ENCODE measurements around the gene CAPNS1. TPM values are rescaled to one million over a fixed set of nuclear protein-coding genes. Genes with fewer than 3 reads are reported as not detected.
A peak's percentile ranks its signal among the peaks of the same experiment; 100 is the strongest.

Gene CAPNS1
- total RNA-seq, 2 donors from 2014 or later, result 234 to 377 TPM

DNA sequence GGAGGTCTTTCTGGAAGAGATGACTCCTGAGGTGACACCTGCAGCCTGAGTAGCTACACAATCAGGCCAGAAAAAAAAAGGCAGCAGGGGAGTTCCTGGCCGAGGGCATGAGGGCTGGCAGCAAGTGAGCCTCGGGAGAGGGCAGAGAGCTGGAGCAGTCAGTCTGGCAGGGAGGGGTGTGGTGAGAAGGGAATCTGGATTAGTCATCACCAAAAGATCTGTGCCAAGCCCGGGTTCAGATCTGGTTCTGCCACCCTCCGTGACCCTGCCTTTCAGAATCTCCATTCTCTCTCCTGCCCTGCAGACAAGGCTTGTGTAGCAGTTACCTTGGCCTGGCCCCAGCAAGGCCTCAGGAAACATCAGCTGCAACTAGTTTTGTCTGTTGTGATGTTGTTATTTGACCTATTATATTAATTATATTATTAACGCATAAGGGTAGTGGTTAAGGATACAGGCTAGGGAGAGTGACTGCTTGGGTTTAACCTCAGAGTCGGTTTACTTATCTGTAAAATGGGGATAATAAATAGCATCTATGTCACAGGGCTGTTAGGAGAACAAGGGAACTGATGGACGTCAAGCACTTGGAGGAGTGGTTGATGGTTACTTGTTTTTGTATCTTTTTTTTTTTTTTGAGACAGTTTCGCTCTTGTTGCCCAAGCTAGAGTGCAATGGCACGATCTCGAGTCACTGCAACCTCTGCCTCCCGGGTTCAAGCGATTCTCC lies 2.7 kb upstream of the CAPNS1 start:
- peaks cover 16 to 17% of the 10 kb centered on the region in 2 donors for H3K36me3 Mint-ChIP-seq
- DNase-seq (ENCODE audit: low spot score in 2 of 2) (no peak), ATAC-seq (peak in 1 of 2 donors; percentile 4)
- peaks cover 4 to 5% of the 10 kb centered on the region in 2 donors for H3K9me3 Mint-ChIP-seq
- H3K27ac Mint-ChIP-seq, result no peak overlapping the region

GRCh38 chr19:36139120-36139472 lies 770 bp upstream of the CAPNS1 start:
- Mint-ChIP-seq H3K27ac (peak overlapping the region; percentile 55 to 95), H3K9me3 (peaks cover 4 to 5% of the 10 kb centered on the region in 2 donors), H3K36me3 (peaks cover 20 to 25% of the 10 kb centered on the region in 2 donors)
- DNase-seq (ENCODE audit: low spot score in 2 of 2) (no peak), ATAC-seq (no peak)

- H3K9me3 Mint-ChIP-seq, result peaks cover 4 to 5% of the 10 kb centered on the region in 2 donors
- peak overlapping the region; percentile 95 to 99 for H3K27ac Mint-ChIP-seq
- H3K36me3 Mint-ChIP-seq, result peaks cover 20 to 25% of the 10 kb centered on the region in 2 donors
- DNase-seq (ENCODE audit: low spot score in 2 of 2), result peak; percentile 37 to 65
- peak; percentile 19 to 51 for ATAC-seq
Observed at GRCh38 chr19:36140304-36141038, 605 bp downstream of the CAPNS1 start.

GRCh38 chr19:36141039-36141927 lies 1.4 kb downstream of the CAPNS1 start:
- DNase-seq (ENCODE audit: low spot score in 2 of 2) (peak; percentile 87 to 95), ATAC-seq (peak; percentile 64 to 79)
- Mint-ChIP-seq H3K27ac (peak overlapping the region; percentile 95), H3K9me3 (peaks cover 4 to 5% of the 10 kb centered on the region in 2 donors), H3K36me3 (peaks cover 23 to 28% of the 10 kb centered on the region in 2 donors)

DNA sequence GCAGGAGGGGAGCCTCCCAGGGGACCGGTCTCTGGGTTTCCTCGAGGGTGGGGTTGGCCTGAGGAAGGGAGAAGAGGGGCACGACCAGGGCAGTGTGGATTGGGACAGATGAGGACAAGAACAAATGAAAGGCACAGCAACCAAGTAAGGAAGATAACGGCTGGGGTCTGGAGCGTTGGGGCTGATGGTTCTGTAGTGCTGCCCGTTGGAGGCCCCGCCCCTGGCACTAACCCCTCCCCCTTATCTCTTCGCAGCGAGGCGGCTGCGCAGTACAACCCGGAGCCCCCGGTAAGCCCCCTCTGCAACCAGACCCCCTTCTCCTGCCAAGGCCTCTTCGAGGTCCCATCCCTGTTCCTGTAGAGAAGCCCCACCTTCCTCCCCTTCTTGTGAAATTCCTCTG lies 2.2 kb downstream of the CAPNS1 start:
- ATAC-seq, result no peak
- H3K27ac Mint-ChIP-seq, result peak overlapping the region; percentile 95
- no peak for DNase-seq (ENCODE audit: low spot score in 2 of 2)
- H3K9me3 Mint-ChIP-seq, result peaks cover 4 to 5% of the 10 kb centered on the region in 2 donors
- H3K36me3 Mint-ChIP-seq, result peaks cover 31 to 35% of the 10 kb centered on the region in 2 donors

GRCh38 chr19:36142496-36142895 lies 2.6 kb downstream of the CAPNS1 start:
- Mint-ChIP-seq H3K27ac (no peak overlapping the region), H3K36me3 (peaks cover 33 to 39% of the 10 kb centered on the region in 2 donors), H3K9me3 (peaks cover 4 to 5% of the 10 kb centered on the region in 2 donors)
- ATAC-seq (no peak), DNase-seq (ENCODE audit: low spot score in 2 of 2) (no peak)

- Mint-ChIP-seq H3K36me3 (peaks cover 33 to 43% of the 10 kb centered on the region in 2 donors), H3K27ac (no peak overlapping the region), H3K9me3 (peaks cover 4 to 5% of the 10 kb centered on the region in 2 donors)
- DNase-seq (ENCODE audit: low spot score in 2 of 2) (no peak), ATAC-seq (no peak)
Observed at GRCh38 chr19:36144624-36145023, 4.8 kb downstream of the CAPNS1 start.

- H3K9me3 Mint-ChIP-seq, result no peaks in the 10 kb centered on the region
- peak overlapping the region in 1 of 2 donors; percentile 82 for H3K27ac Mint-ChIP-seq
- ATAC-seq (no peak), DNase-seq (ENCODE audit: low spot score in 2 of 2) (no peak)
- H3K36me3 Mint-ChIP-seq, result peaks cover 13 to 28% of the 10 kb centered on the region in 2 donors
Observed at GRCh38 chr19:36149673-36150406, 10.0 kb downstream of the CAPNS1 start.

DNA sequence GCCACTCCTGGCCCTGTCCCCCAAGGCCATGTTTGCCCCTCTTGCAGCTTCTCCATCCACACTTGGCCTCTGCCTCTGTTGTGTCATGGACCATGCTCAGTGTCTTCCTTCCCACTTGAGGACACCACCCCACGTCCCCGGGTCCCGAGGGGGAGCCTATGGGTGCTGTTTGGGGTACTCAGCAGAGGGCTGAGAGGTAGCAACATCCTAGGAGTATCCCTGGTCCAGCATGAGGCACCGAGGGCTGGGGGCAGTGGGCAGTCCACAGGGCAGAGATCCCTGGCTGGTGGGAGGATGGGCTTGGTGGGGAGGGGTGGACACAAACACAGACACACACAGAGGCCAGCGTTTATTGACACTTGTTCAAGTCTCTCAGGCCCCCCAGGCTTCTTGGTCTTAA lies 10.7 kb downstream of the CAPNS1 start:
- Mint-ChIP-seq H3K9me3 (no peaks in the 10 kb centered on the region), H3K27ac (peak overlapping the region in 1 of 2 donors; percentile 82), H3K36me3 (peaks cover 13 to 28% of the 10 kb centered on the region in 2 donors)
- DNase-seq (ENCODE audit: low spot score in 2 of 2), result no peak
- ATAC-seq, result no peak

- Mint-ChIP-seq H3K27ac (no peak overlapping the region), H3K36me3 (peaks cover 9 to 24% of the 10 kb centered on the region in 2 donors), H3K9me3 (no peaks in the 10 kb centered on the region)
- no peak for DNase-seq (ENCODE audit: low spot score in 2 of 2)
- ATAC-seq, result no peak
Observed at GRCh38 chr19:36151144-36152018, 11.5 kb downstream of the CAPNS1 start.

DNA sequence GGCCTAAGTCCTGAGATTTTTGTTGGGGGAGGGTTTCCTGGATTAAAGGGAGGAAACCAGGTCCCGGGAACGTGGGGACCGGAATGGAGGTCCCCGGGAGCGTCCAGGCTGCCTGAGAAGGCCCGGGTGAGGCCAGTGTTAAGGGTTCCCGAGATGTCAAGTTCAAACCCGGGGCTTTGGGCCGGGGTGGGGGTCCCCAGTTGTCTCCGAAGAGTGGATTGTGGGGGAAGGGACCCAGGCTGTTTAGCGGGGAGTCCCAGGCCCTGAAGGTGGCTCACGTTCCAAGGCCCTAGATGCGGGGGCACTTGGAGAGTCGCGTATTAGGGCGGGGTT lies 12.1 kb downstream of the CAPNS1 start:
- DNase-seq (ENCODE audit: low spot score in 2 of 2) (no peak), ATAC-seq (no peak)
- no peak overlapping the region for H3K27ac Mint-ChIP-seq
- peaks cover 3 to 18% of the 10 kb centered on the region in 2 donors for H3K36me3 Mint-ChIP-seq
- no peaks in the 10 kb centered on the region for H3K9me3 Mint-ChIP-seq

GRCh38 chr19:36152352-36153091 lies 12.7 kb downstream of the CAPNS1 start, which contains the start of gene COX7A1:
COX7A1 (minus strand) TSS chr19:36152447; CDS start chr19:36152407, 40 bp downstream.
- ATAC-seq, result no peak

GRCh38 chr19:36153126-36153525 lies 13.3 kb downstream of the CAPNS1 start:
- peaks cover 0 to 14% of the 10 kb centered on the region in 2 donors for H3K36me3 Mint-ChIP-seq
- DNase-seq (ENCODE audit: low spot score in 2 of 2), result no peak
- no peak overlapping the region for H3K27ac Mint-ChIP-seq
- ATAC-seq, result no peak
- H3K9me3 Mint-ChIP-seq, result no peaks in the 10 kb centered on the region

More at GRCh38 chr19:36152352-36153091, 12.7 kb downstream of the CAPNS1 start, which contains the start of gene COX7A1:
- no peak for DNase-seq (ENCODE audit: low spot score in 2 of 2)
- no peaks in the 10 kb centered on the region for H3K9me3 Mint-ChIP-seq
- H3K27ac Mint-ChIP-seq, result no peak within 1 kb of the TSS
- peaks cover 0 to 14% of the 10 kb centered on the region in 2 donors for H3K36me3 Mint-ChIP-seq

DNA sequence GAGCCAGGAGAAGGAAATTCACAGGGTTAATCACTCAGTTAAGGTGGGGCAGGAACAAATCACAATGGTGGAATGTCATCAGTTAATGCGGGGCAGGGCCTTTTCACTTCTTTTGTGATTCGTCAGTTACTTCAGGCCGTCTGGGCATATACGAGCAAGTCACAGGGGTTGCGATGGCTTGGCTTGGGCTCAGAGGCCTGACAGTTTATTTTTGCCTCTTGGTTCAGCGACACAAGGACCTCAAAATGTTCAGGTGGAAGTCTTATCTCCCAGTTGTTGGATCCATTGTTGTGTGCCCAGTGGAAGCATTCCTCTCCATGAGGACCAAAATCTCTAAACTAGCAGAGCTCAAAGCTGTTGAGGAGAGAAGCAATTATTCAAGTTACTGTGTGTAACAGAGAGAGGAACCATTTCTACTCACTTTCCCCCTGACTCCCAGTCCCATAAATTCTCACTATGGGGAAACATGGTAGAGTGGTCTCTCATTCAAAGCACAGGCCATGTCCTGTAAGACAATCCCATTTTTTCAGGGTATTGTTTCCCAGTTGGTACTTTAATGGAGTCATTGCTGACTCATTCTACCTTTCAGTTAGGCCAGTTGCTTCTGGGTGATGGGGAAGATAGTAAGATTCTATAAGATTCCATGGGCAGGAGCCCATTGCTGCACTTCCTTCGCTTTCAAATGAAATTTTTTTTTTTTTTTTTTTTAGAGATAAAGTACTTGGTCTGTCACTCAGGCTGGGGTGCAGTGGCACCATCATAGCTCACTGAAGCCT lies 21.1 kb downstream of the CAPNS1 start:
- Mint-ChIP-seq H3K9me3 (no peaks in the 10 kb centered on the region), H3K27ac (no peak overlapping the region), H3K36me3 (no peaks in the 10 kb centered on the region)
- DNase-seq (ENCODE audit: low spot score in 2 of 2), result no peak
- ATAC-seq, result no peak

Data from activated naive CD4-positive, alpha-beta T cell treated with anti-CD3 and anti-CD28 coated beads, Interleukin-2, amount 50 U/mL, for 72 hours (primary cell).